Effector memory CD4-positive, alpha-beta T cell (primary cell): ENCODE data around the gene KCNIP4.
"Not testable (repeated sequence)": the region's sequence is repeated elsewhere in the genome, so short reads cannot be mapped to it uniquely, and the experiment has no call there.

Experiments
- DNase-seq, 3 donors: peaks; one replicate each; pipeline ENCODE4 v3.0.0-alpha.2; 2020
- H3K27ac ChIP-seq: 2 replicates; pipeline ENCODE4 v1.7.0; 2013; ENCODE audit warnings: mild to moderate bottlenecking, low read length, moderate library complexity; ENCODE audit not compliant: insufficient read depth, poor library complexity, severe bottlenecking
- H3K27me3 ChIP-seq: replicated peaks from 2 replicates; pipeline ENCODE4 v1.7.0; 2013; ENCODE audit warnings: mild to moderate bottlenecking, low read length; ENCODE audit not compliant: insufficient read depth, control insufficient read depth, poor library complexity, severe bottlenecking
- H3K36me3 ChIP-seq: 2 replicates; pipeline ENCODE4 v1.7.0; 2013; ENCODE audit warnings: mild to moderate bottlenecking, low read length, moderate library complexity; ENCODE audit not compliant: control insufficient read depth, insufficient read depth
- H3K4me1 ChIP-seq: 2 replicates; pipeline ENCODE4 v1.7.0; 2013; ENCODE audit warnings: low read length, mild to moderate bottlenecking; ENCODE audit not compliant: control insufficient read depth, insufficient read depth, poor library complexity, severe bottlenecking
- H3K4me3 ChIP-seq: 2 replicates; pipeline ENCODE4 v1.7.0; 2013; ENCODE audit warnings: low read length, low read depth, mild to moderate bottlenecking; ENCODE audit not compliant: insufficient read depth, poor library complexity, severe bottlenecking
- H3K9me3 ChIP-seq: 2 replicates; pipeline ENCODE4 v1.7.0; 2013; ENCODE audit warnings: mild to moderate bottlenecking, low read length, moderate library complexity; ENCODE audit not compliant: control insufficient read depth

KCNIP4 gene

GRCh38 chr4:20787940-20788665 lies 1160.5 kb downstream of the KCNIP4 start:
- Histone ChIP-seq H3K27me3 (no peaks in the 10 kb centered on the region), H3K27ac (no peak overlapping the region), H3K9me3 (no peaks in the 10 kb centered on the region), H3K36me3 (no peaks in the 10 kb centered on the region), H3K4me1 (no peaks in the 10 kb centered on the region), H3K4me3 (no peak overlapping the region)
- DNase-seq, result no peak

- H3K36me3 ChIP-seq, H3K27me3 ChIP-seq, DNase-seq, H3K27ac ChIP-seq, H3K4me3 ChIP-seq, H3K4me1 ChIP-seq, H3K9me3 ChIP-seq: not testable (repeated sequence)
Measured at GRCh38 chr4:20783134-20783533, 1165.4 kb downstream of the KCNIP4 start.

- Histone ChIP-seq H3K4me1 (no peaks in the 10 kb centered on the region), H3K36me3 (no peaks in the 10 kb centered on the region), H3K27ac (no peak overlapping the region), H3K9me3 (no peaks in the 10 kb centered on the region), H3K27me3 (no peaks in the 10 kb centered on the region), H3K4me3 (no peak overlapping the region)
- no peak for DNase-seq
Measured at GRCh38 chr4:20778896-20779295, 1169.7 kb downstream of the KCNIP4 start.

- Histone ChIP-seq H3K27me3 (no peaks in the 10 kb centered on the region), H3K4me3 (no peak overlapping the region), H3K36me3 (no peaks in the 10 kb centered on the region), H3K9me3 (no peaks in the 10 kb centered on the region), H3K4me1 (no peaks in the 10 kb centered on the region), H3K27ac (no peak overlapping the region)
- DNase-seq, result peak in 1 of 3 donors; percentile 10
Measured at GRCh38 chr4:20773144-20773997, 1175.2 kb downstream of the KCNIP4 start.

DNA sequence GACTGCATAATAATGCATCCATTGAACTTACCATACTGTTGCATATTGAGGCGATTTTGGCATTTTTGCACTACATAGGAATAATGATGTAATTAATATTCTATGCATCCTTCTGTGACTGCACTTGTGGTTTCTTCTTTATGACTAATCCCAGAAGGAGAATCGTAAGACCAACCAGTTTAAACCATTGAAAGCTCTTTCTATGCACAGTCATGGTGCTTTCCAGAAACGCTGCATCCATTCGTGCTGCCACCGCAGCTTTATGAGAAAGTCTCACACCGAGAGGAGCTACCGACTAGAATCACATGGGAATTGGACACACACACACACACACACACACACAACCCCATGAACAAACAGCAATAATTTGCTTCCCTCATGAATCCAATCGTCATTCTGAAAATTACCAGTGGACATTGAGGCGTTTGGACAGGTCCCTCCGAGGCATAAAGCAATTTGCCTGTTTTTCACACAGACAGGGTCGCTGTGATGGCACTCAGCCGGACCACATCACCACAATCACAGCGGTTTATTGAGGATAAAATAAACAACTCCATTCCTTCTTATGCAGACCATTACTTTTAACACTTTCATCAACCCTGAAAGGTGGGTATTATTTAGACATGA lies 1184.1 kb downstream of the KCNIP4 start:
- Histone ChIP-seq H3K27ac (no peak overlapping the region), H3K4me1 (no peaks in the 10 kb centered on the region), H3K4me3 (no peak overlapping the region), H3K36me3 (no peaks in the 10 kb centered on the region), H3K27me3 (no peaks in the 10 kb centered on the region), H3K9me3 (no peaks in the 10 kb centered on the region)
- DNase-seq, result no peak

DNA sequence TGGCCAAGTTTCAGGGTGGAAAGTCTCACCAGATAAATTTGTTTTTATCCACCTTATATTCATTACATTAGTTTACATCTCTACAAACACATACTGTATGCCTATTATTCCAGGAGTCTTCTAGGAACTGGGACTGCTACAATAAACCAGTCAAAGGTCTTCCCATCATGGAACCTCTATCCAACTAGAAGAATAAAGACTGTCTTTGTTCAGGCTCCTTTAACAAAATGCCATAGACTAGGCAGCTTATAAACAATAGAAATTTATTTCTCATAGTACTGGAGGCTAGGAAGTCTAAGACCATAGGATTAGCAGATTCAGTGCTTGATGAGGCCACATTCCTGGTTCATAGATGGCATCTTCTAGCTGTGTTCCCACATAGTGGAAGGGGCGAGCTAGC lies 1186.7 kb downstream of the KCNIP4 start:
- H3K4me3 ChIP-seq, result no peak overlapping the region
- H3K27me3 ChIP-seq, result no peaks in the 10 kb centered on the region
- no peak overlapping the region for H3K27ac ChIP-seq
- no peaks in the 10 kb centered on the region for H3K9me3 ChIP-seq
- H3K4me1 ChIP-seq, result no peaks in the 10 kb centered on the region
- no peaks in the 10 kb centered on the region for H3K36me3 ChIP-seq
- no peak for DNase-seq

DNA sequence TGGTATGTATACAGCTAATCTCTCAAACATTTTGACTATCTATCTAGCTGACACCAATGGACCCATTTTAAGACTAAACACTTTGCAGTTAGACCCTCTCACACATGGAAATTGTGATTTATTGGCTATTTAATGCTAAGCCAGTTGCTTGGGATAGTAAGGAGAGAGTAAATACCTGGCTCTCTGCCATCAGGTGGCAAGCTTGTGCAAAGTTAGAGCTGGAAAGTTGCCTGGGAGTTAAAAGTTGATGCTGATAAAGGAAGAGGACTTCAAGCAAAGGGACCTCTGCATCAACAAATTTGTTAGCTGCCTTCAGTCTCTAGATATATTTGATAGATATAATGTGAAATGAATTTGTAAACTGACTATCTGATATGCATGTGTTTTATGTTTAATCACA lies 1187.2 kb downstream of the KCNIP4 start:
- Histone ChIP-seq H3K27me3 (no peaks in the 10 kb centered on the region), H3K9me3 (no peaks in the 10 kb centered on the region), H3K27ac (no peak overlapping the region), H3K4me3 (no peak overlapping the region), H3K4me1 (no peaks in the 10 kb centered on the region), H3K36me3 (no peaks in the 10 kb centered on the region)
- DNase-seq, result no peak

GRCh38 chr4:20760053-20760452 lies 1188.5 kb downstream of the KCNIP4 start:
- DNase-seq, result no peak

DNA sequence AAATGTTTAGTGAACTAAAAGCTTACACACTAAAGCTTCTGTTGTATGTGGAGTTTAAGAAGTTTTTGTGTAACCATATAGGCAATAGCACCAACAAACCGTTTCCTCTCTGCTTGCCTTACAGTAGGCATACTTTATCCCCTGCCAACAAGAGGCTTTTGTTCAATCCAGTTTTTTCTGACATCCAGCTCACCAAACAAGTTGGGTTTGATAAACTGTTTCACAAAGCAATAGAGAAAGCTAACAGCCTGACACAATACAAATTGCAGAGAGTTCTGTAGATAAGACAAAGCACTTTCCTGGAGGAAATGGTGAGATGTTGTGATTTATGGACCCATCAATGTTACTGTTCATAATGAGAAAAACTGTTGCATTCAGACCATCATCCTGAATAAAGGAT lies 1194.5 kb downstream of the KCNIP4 start:
- no peaks in the 10 kb centered on the region for H3K36me3 ChIP-seq
- DNase-seq, result no peak
- no peak overlapping the region for H3K27ac ChIP-seq
- no peaks in the 10 kb centered on the region for H3K4me1 ChIP-seq
- no peaks in the 10 kb centered on the region for H3K27me3 ChIP-seq
- H3K9me3 ChIP-seq, result no peaks in the 10 kb centered on the region
- no peak overlapping the region for H3K4me3 ChIP-seq

More at GRCh38 chr4:20760053-20760452, 1188.5 kb downstream of the KCNIP4 start:
- Histone ChIP-seq H3K27ac (no peak overlapping the region), H3K9me3 (no peaks in the 10 kb centered on the region), H3K4me3 (no peak overlapping the region), H3K36me3 (no peaks in the 10 kb centered on the region), H3K4me1 (no peaks in the 10 kb centered on the region), H3K27me3 (no peaks in the 10 kb centered on the region)

- Histone ChIP-seq H3K4me1 (no peaks in the 10 kb centered on the region), H3K27me3 (no peaks in the 10 kb centered on the region), H3K36me3 (no peaks in the 10 kb centered on the region), H3K9me3 (no peaks in the 10 kb centered on the region), H3K27ac (no peak overlapping the region), H3K4me3 (no peak overlapping the region)
- no peak for DNase-seq
Measured at GRCh38 chr4:20752641-20753040, 1195.9 kb downstream of the KCNIP4 start.
